T-helper 1 cell treated with Interleukin-12 subunit alpha and Interleukin-12 subunit beta and Interleukin-4 antibody, amounts not matched to agents 30 ng/mL and 1 ng/mL, for 36 hours (primary cell): ENCODE data around the gene TMEM201. TPM values are rescaled to one million over a fixed set of nuclear protein-coding genes. Genes with fewer than 3 reads are reported as not detected.
"Not testable (repeated sequence)": the region's sequence is repeated elsewhere in the genome, so short reads cannot be mapped to it uniquely, and the experiment has no call there.

Source experiments
- intact Hi-C: fragments of 100-400 bp; cut with micrococcal nuclease; formaldehyde crosslinking; loops from one replicate; pipeline ENCODE4 v1.15.1; 2024
- total RNA-seq: library from RNA; stranded (reverse); gene quantifications from 2 replicates; pipeline ENCODE4 v1.2.3, GENCODE V29; 2022

TMEM201 gene, protein sequence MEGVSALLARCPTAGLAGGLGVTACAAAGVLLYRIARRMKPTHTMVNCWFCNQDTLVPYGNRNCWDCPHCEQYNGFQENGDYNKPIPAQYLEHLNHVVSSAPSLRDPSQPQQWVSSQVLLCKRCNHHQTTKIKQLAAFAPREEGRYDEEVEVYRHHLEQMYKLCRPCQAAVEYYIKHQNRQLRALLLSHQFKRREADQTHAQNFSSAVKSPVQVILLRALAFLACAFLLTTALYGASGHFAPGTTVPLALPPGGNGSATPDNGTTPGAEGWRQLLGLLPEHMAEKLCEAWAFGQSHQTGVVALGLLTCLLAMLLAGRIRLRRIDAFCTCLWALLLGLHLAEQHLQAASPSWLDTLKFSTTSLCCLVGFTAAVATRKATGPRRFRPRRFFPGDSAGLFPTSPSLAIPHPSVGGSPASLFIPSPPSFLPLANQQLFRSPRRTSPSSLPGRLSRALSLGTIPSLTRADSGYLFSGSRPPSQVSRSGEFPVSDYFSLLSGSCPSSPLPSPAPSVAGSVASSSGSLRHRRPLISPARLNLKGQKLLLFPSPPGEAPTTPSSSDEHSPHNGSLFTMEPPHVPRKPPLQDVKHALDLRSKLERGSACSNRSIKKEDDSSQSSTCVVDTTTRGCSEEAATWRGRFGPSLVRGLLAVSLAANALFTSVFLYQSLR
- total RNA-seq, result 17.4 and 19.1 TPM in 2 replicates

DNA sequence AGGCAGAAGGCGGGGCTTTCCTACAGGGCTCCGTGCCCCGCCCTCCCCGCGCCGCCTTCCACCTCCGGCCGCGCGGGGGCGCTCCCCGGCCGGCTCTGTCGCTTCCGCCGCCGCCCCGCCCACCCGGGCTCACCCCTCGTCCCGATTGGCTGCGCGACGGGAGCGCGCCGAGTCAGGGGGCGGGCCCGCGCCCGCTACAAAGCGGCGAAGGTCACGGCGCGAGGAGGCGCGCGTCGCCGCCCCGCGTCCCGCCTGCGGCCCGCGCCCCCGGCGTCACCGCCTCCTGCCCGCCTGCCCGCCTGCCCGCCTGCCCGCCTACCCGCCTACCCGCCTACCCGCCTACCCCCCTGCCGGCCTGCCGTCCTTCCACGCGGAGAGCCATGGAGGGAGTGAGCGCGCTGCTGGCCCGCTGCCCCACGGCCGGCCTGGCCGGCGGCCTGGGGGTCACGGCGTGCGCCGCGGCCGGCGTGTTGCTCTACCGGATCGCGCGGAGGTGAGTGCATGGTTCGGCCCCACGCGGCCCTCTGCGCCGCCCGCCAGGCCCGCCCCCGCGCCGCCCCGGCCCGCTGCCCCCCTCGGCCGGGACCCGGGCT, at the start of gene TMEM201:
Gene TMEM201, plus strand, starts transcription at position 361 of the 593 bp plus-strand sequence. Its CDS starts 20 bp downstream, at position 381.
- intact Hi-C loops, result loop anchor here (1.0 to 5.0 kb wide), 12 partner anchors 41 to 459 kb away; partner anchors contain the start of genes CLSTN1, CTNNBIP1, GPR157 and H6PD

DNA sequence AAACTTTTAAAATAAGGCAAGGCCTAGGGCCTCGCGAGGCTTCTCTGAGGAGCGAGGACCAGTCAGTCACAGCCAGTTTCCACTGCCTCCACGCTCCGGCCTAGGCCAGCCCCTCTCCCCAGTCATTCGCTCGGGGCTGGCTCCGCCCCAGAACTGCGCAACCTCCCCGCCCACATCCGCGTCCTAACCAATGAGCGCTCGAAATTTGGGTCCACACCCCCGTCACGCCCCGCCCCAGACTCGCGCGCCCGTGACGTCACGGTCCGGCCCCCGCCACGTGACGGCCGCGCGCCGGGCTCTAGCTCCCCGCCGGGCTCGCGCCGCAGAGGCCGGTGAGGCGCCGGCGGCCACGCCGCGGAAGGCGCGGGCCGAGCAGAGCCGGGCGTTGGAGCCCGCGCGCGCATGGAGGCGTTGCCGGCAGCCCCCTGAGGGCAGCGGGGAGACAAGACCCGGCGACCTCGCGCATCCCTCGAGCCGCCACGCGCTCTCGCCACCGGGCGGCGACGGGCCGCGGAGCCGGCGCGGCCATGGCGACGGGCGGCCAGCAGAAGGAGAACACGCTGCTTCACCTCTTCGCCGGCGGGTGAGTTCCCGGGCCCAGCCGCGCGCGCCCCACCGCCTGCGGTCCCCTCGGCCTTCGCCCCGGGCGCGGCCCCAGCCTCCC, 49.4 kb upstream of the TMEM201 start, which contains the start of gene SLC25A33:
Gene SLC25A33, plus strand, starts transcription at position 301 of the 664 bp plus-strand sequence. Its CDS starts 227 bp downstream, at position 528.
- intact Hi-C loops, result loop anchor here (1.0 to 2.0 kb wide), 9 partner anchors 44 to 860 kb away; partner anchors contain the start of genes CLSTN1, CTNNBIP1, GPR157 and H6PD

DNA sequence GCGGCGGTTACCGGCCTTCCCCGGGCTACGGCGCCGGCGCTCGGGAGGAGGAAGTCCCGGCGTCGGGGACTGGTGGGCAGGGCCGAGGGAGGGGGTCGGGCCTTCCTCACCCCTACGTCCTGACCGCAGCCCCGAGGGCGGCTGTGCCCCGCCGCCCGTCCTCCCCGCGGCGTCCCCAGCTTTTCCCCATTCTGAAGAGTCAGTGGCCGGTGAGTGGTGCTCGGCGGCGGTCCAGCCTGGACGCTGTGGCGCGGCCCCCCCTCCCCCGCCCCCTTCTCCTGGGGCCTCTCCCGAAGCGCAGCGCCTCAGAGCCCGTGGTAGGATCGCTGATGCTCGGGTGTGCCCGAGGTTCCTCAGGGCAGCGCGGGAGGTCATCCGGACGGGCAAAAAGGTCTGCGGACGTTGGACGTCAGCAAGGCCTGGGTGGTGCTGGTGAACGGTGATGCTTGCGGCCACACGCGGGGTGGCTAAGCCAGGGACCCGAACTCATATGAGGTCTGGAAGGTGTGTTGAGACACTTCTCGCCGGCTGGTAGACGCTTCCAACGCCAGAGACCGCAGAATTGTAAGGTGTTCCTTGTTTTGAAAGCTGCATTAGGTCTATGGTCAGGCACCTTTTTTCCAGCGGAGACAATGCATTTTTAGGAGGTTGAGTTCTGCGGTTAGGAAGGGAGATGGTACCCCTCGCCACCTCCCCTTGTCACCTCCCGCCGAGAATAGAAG, 48.7 kb upstream of the TMEM201 start:
- intact Hi-C loops, result loop anchor here (1.0 to 2.0 kb wide), 9 partner anchors 45 to 859 kb away; partner anchors contain the start of genes CLSTN1, CTNNBIP1, GPR157 and H6PD

DNA sequence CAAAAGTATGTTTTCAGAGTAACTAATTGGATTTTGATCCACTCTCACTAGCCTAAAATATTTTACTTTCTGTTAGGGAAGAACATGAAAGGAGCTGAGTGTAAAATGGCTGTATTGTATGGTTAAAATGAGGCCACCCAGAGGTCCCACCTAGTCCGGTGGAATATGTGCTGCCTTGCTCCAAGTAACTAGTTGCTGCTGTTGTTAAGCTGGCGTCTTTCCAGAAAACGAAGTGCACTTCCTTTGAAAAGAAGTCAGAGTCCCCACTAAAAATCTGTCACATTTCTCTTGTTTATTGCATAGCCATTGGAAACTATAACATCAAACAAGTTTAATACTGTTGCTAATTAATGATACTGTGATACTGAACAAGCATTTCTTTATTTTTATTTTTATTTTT, 46.3 kb upstream of the TMEM201 start:
- intact Hi-C loops, result no loop called here

DNA sequence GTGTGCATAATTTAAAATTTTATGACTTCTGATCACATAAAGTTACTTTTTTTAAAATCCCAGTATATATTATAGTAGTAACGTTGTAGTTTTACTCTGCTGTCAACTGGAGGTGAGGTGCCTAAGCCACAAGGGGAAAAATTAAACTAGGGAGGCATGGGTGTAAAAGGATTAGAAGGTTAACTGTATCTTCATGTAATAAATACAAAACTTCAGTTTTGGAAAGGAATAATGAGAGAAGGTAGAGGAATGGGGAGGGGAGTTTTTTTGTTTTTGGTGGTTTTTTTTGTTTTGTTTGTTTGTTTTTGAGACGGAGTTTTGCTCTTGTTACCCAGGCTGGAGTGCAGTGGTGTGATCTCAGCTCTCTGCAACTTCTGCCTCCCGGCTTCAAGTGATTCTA, 43.8 kb upstream of the TMEM201 start:
- intact Hi-C loops, result no loop called here

DNA sequence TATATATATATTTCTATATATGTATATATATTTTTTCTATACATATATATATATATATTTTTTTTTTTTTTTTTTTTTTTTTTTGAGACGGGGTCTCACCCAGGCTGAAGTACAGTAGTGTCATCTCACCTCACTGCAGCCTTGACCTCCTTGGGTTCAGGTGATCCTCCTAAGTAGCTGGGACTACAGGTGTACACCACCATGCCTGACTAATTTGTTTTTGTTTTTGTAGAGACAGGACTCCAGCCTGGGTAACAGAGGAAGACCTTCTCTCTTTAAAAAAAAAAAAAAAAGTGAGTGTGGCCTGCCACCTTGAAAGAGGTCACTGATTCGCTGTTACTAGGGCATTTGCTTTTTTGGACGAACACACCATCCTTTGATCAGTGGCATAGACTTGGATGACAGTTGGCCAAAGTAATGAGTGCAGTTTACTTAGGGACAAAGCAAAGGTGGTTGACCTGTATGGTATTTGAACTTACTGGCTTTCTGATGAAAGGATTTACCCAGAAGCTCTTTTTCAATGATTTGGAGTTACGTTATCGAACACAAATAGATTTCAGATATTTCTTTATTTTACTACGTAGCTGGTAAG, 38.7 kb upstream of the TMEM201 start:
- intact Hi-C loops, result no loop called here

DNA sequence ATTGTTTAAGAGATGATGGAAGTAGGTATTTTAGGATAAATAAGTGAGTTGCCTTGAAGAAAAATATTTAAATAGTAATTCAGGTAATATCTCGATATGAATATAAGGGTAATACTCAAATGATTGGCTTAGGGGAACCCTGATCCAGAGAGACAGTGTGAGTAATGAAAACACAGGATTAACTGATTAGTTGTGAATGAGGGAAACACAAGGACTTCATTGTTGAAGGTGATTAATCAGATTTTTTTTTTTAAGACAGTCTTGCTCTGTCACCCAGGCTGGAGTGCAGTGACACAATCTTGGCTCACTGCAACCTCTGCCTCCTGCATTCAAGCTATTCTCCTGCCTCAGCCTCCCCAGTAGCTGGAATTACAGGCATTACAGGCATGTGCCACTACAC, 36.7 kb upstream of the TMEM201 start:
- intact Hi-C loops, result no loop called here

DNA sequence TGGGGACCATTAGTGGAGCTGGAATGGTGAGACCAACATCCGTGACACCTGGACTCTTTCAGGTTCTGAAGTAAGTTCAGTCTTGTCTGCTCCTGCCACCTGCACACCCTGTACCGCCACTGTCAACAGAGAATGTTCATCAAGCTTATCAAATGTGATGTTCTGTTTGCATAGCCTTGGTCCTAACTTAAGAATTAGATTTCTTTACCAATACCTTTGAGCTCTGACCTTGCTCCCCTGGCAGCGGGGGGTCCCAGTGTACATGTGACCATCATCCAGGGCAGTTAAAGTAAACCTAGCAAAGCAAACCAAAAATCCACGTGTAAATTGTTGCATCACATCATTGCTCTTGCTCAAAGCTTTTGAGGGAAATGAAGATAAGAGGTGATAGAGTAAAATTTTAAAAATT, 35.0 kb upstream of the TMEM201 start:
- intact Hi-C loops, result no loop called here

DNA sequence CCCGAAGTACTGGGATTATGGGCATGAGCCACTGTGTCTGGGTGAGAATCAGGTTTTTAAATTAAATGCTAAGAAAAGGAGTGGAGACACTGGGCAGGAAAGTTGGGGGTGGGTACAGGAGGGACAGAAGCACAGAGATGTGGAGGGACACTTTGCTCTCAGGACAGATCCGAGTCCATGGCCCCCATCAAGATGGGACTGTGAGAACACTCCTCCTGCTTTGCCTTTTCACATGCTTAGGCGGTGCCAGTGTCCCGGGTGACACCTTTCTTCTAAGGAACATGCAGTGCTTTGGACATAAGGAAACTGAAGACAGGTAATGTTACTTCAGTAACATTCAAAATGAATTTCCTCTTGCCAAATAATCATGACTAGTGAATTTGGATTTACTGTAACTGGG, 32.8 kb upstream of the TMEM201 start:
- intact Hi-C loops, result no loop called here

DNA sequence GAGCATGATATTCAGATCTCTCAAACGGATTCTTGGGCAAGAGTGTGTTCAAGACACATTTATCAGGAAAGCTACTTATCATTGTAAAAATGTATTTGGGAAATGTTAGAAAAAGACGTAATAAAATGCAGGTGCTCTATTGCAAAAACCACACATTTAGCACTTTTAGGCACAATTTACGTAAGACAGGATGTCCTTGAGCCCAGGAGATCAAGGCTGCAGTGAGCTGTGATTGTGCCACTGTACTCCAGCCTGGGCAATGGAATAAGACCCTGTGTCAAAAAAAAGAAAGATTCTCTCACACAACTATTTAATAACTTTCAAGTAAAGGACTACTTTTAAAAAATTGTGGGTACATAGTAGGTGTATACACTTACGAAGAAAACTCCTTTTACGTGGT, 31.1 kb upstream of the TMEM201 start:
- intact Hi-C loops, result no loop called here

DNA sequence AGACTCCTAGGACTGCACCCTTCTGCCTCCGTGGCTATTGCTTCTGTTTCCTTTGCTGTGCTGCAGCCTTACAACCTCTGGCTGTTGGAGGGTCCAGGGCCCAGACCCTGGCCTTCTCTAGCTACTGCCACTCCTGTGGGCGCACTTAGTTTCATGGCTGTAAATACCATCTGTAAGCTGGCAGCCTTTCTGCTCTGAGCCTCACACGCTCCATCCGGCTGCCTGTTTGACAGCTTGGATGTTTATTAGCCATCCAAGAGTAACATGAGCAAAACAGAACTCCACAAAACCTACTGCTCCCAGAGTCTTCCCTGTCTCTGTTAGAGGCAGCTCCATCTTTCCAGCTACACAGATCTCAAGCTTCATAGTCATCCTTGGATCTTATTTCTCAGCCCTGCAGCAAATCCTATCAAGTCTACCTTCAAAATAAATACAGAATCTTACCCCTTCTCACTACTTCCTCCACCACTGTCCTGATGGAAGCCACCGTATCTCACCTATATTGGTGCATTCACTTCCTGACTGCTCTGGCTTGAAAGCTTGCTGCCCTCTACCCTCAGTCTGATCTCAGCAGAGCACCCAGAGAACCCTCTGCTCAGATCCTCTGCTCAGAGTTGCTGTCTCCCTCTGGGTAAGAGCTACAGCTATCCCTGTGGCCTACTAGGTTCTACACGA, 30.3 kb upstream of the TMEM201 start:
- intact Hi-C loops, result no loop called here

DNA sequence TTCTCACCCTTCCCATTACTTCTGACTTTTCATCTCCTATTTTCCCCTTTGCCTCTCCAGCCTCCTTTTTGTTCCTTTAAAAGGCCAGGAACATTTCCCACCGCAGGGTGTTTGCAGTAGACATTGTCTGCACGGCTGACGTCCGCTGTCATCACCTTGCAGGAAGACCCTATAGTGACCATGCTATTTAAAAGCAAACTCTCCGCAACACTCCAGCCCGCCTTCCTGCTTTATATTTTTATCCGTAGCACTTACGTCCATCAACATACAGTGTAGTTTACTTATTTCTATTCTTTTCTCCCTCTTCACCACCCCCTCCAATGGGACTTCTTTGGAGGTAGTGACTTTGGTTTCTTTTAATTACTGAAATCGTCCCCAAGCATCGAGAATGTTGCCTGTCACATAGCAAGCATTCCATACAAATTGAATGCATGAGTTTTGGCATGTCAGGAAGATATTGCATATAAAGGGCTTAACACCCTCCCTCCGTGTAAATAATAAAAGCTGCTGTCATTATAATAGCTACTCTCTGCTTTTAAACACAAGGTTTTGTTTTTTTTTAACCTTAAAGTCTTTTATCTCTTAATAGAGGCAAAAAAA, 29.7 kb upstream of the TMEM201 start:
- intact Hi-C loops, result no loop called here

DNA sequence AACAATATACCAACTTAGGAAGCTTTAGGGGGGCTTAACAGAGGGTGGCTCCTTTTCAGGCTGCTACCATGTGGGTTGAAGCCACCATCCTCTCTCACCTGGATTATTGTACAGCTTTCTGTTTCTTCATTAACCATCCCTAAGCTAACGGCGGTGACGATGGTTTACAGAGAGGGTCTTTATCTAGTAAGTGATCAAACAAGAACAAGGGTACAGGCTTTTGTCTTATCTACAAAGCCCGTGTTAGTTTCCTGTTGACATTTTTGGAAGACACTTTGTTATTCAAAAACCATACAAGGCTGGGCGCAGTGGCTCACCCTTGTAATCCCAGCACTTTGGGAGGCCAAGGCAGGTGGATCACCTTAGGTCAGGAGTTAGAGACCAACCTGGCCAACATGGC, 29.0 kb upstream of the TMEM201 start:
- intact Hi-C loops, result no loop called here

DNA sequence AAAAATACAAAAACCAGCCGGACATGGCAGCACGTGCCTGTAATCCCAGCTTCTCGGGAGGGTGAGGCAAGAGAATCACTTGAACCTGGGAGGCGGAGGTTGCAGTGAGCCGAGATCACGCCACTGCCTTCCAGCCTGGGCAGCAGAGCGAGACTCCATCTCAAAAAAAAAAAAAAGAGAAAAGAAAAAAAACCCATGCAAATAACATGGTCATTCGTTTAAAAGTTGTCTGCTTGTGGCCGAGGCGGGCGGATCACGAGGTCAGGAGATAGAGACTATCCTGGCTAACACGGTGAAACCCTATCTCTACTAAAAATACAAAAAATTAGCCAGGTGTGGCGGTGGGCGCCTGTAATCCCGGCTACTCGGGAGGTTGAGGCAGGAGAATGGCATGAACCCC, 28.6 kb upstream of the TMEM201 start:
- intact Hi-C loops, result not testable (repeated sequence)

DNA sequence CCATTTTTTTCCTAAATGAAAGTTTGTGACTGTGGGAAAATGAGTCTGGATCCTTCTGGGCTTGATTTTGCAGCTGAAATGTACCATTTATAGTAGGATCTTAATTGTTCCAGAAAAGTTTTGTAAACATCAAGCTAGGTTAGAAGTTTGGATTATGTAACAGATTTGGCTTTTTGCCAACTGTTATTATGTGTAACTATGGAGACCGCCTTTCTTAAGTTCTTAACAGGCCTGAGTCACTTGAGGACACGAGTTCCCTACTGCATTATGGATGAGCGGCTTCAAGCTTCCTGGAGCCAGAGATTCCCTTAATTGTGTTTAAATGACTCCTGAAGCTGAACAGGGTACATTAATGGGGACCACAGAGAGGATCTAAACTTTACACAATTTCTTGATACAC, 27.3 kb upstream of the TMEM201 start:
- intact Hi-C loops, result no loop called here

DNA sequence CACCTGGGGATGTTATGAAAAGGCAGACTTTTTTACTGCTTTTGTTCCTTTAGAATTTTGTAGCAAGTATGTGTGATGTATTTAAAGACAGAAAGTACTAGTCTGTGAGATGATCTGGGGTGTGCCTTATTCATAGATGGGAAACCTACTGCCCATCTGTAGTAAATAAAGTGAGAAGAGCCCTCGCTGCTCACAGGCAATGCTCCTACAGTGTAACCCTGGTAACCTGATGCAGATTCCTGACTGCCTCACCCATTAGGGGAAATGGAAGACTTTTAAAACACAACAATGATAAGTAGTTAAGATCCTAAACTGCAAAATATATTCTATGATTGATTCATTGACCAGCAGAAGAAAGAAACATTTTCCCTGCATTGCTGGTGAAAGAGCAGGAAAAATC, 19.4 kb upstream of the TMEM201 start:
- intact Hi-C loops, result no loop called here

DNA sequence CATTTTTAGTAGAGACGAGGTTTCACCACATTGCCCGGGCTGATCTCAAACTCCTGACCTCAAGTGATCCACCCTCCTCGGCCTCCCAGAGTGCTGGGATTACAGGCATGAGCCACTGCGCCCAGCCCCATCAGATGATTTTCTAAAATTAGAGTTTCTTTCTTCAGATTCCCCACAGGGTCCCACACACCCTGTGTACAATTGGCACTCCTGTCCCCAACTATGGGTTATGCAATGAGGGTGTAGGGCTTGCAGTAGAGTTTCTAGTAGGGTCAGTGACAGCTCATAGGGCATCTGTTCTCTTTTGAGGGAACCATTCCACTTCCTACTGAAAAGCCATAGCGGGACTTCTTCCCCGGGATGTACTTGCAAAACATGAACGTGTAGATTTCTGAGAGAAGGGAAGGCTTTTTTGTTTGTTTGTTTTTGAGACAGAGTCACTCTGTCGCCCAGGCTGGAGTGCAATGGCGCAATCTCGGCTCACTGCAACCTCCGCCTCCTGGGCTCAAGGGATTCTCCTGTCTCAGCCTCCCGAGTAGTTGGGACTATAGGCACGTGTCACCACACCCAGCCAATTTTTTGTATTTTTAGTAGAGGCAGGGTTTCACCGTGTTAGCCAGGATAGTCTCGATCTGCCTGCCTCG, 17.7 kb upstream of the TMEM201 start:
- intact Hi-C loops, result not testable (repeated sequence)

DNA sequence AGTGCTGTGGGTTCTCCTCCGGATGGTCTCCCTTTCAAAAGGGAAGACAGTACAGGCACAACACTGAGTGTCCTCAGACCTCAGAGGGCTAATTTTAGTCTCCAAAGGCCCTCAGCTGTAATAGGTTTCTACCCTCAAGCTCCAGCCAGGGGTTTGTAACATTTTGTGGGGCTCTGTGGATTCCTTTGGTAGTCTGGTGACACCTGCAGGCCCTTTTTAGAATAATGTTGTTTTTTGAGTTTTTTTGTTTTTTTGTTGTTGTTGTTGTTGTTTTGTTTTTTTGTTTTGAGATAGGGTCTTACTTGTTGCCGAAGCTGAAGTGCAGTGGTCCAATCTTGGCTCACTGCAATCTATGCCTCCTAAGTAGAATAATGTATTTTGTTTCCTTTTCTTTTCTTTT, 15.0 kb upstream of the TMEM201 start:
- intact Hi-C loops, result loop anchor here (1.0 kb wide), 2 partner anchors 78 to 306 kb away; no protein-coding TSS in a partner anchor

DNA sequence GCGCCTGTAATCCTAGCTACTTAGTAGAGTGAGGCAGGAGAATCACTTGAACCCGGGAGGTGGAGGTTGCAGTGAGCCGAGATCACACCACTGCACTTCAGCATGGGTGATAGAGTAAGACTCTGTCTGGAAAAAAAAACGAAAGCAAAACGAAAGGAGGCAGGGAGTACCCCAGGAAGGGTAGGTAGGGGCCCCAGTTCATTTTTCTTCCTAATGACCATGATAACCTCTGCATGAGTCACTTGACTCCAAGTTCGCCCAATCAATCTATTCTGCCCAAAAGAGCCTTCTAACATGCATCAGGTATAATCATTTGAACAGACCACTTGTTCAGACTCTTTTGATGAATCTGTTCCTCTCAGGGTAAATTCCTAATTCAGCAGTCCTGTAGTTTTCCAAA, 13.2 kb upstream of the TMEM201 start:
- intact Hi-C loops, result no loop called here
